ENCODE measurements around the gene CFAP410. TPM values are rescaled to one million over a fixed set of nuclear protein-coding genes. Genes with fewer than 3 reads are reported as not detected.

The CFAP410 gene
- total and polyA plus RNA-seq, 2 experiments from 2014 or later: 17.0 to 19.8 TPM

DNA sequence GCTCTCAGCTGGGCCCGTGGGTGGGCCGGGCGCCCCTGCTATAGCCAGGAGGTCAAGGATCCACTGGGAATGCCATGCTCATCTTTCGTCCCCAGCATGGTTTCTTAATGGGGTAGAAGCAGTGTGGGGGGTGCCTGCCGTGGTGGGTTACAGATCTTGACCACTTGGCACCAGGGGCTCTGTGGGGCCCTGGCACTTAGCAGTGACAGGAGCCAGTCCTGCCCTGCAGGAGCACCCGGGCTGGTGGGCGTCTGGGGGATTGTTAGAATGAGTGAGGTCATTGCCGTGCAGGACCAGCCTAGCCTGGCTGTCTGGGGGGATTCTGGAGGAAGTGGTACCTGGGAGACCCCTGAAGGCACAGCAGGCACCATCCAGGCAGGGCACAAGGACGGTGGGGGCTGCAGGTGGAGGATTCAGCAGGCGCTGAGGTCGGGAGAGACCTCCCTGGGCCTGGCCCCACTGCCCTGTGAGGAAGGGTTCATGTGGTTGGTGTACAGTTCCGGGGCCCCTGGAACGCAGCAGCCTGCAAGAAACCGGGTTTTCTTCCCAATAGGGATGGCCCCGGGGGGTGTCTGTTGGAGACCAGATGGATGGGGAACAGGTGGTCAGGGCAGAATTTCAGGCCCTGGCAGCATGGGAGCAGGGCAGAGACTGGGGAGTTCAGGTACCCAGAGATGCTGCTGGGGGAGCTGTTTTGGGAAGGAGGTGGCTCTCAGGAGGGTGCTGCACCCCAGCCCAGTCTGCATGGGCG is 48.7 kb downstream of the CFAP410 start:
- no peak overlapping the region for H3K4me3 ChIP-seq
- no peak overlapping the region for H2AFZ ChIP-seq
- in situ Hi-C loops (cut with MboI): no loop called here
- no peaks in the 10 kb centered on the region for H3F3A ChIP-seq (ENCODE audit: insufficient read depth)
- H3K4me1 ChIP-seq (ENCODE audit: insufficient read depth): no peaks in the 10 kb centered on the region
- H3K27me3 ChIP-seq (replicated peaks; ENCODE audit: insufficient read depth): no peaks in the 10 kb centered on the region
- no peak overlapping the region for H3K4me2 ChIP-seq (ENCODE audit: unreplicated experiment)
- H3K9me2 ChIP-seq (ENCODE audit: insufficient read depth): no peaks in the 10 kb centered on the region
- no peak for DNase-seq
- no peaks in the 10 kb centered on the region for H4K20me1 ChIP-seq (ENCODE audit: insufficient read depth)
- H3K9ac ChIP-seq: no peak overlapping the region
- no peak overlapping the region for H3K27ac ChIP-seq
- H3K36me3 ChIP-seq (ENCODE audit: low read depth): no peaks in the 10 kb centered on the region
- WGBS, 2 experiments (ENCODE audit: low coverage in 1 of 2, low lambda C conversion rate in 2 of 2, missing lambda C conversion rate in 2 of 2): 83% methylated on average over 15 to 16 of the region's 16 CpGs
- no peaks in the 10 kb centered on the region for H3K9me3 ChIP-seq (ENCODE audit: low read depth)
- H3K79me2 ChIP-seq (ENCODE audit: insufficient read depth): no peaks in the 10 kb centered on the region
- no peak for TF ChIP-seq EZH2 (IDR thresholded peaks at IDR 0.05; ENCODE audit: insufficient read depth, poor library complexity, severe bottlenecking)
- TF ChIP-seq EZH2phosphoT487 (IDR thresholded peaks at IDR 0.05; ENCODE audit: insufficient read depth, low read depth): no peak

DNA sequence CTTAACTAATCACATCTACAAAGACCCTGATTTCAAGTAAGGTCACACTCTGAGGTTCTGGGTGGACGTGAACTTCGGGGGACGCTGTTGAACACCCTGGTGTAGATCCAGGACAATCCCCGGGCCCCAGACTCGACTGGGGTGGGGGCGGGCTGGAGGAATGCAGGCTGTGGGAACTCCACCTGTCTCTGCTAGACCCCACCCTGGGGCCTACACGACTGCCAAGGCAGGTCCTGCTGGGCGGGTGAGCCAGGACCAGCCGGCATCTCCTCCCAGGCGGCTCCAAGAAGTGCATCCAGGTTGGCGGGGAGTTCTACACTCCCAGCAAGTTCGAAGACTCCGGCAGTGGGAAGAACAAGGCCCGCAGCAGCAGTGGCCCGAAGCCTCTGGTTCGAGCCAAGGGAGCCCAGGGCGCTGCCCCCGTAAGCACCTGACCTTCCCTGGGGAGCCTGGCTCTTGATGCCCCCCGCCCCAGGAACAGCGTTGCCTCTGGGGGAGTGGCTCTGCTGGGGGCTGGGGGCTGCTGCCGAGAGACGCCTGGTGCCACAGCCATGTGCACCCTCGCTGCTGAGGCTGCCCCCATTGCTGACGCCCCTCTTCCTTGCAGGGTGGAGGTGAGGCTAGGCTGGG is 49.7 kb downstream of the CFAP410 start:
- no peak for DNase-seq

DNA sequence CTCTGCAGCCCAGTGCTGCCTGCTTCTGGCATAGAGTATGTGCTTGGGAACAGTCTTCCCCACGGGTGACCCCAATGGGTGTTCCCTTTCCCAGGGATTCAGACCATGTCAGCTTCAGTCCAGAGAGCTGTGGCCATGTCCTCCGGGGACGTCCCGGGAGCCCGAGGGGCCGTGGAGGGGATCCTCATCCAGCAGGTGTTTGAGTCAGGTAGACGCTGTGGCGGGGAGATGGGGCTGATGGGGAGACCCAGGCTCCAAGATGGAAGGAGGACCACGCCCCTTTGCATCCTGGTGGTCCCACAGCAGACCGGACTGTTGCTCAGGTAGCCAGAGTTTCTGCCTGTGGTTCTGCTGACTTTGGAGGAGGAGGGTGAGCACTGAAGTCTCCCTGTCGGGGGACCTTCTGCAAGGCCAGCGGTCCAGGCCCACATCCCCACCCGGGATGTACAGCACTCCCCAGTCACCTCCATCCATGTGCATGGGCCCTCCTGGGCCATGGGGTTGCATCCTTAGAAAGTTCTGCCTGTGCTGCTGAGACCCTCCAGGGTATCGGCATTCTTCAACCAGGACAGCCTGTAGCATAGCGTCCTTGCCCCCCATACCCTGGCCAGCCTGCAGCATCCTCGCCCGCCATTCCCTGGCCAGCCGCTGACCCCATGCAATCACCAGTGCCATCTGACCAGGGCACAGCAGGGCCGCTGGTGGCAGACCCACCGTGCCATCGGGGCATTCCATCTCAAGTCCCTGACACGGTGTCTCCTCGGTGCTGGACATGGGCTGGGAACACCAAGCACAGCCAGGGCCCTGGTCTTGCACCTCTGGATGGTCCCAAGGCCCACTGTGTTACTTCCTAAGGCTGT is 50.7 kb downstream of the CFAP410 start:
- Histone ChIP-seq H4K20me1 (ENCODE audit: insufficient read depth) (no peaks in the 10 kb centered on the region), H3K9ac (no peak overlapping the region), H3K79me2 (ENCODE audit: insufficient read depth) (no peaks in the 10 kb centered on the region), H3K4me1 (ENCODE audit: insufficient read depth) (no peaks in the 10 kb centered on the region), H3K9me3 (ENCODE audit: low read depth) (no peaks in the 10 kb centered on the region), H3F3A (ENCODE audit: insufficient read depth) (no peaks in the 10 kb centered on the region), H3K9me2 (ENCODE audit: insufficient read depth) (no peaks in the 10 kb centered on the region), H3K4me2 (ENCODE audit: unreplicated experiment) (no peak overlapping the region), H3K27me3 (replicated peaks; ENCODE audit: insufficient read depth) (no peaks in the 10 kb centered on the region), H3K4me3 (no peak overlapping the region), H3K36me3 (ENCODE audit: low read depth) (no peaks in the 10 kb centered on the region), H3K27ac (no peak overlapping the region), H2AFZ (no peak overlapping the region)
- DNase-seq: no peak
- WGBS, 2 experiments (ENCODE audit: low coverage in 1 of 2, low lambda C conversion rate in 2 of 2, missing lambda C conversion rate in 2 of 2): 76 to 78% methylated on average over 19 to 23 of the region's 23 CpGs
- no peak for TF ChIP-seq EZH2phosphoT487 (IDR thresholded peaks at IDR 0.05; ENCODE audit: insufficient read depth, low read depth)
- TF ChIP-seq EZH2 (IDR thresholded peaks at IDR 0.05; ENCODE audit: insufficient read depth, poor library complexity, severe bottlenecking): no peak
- in situ Hi-C loops (cut with MboI): no loop called here

More for the DNA sequence above, 49.7 kb downstream of the CFAP410 start:
- WGBS, 2 experiments (ENCODE audit: low coverage in 1 of 2, low lambda C conversion rate in 2 of 2, missing lambda C conversion rate in 2 of 2): 73 to 77% methylated on average over 20 to 22 of the region's 24 CpGs
- Histone ChIP-seq H3F3A (ENCODE audit: insufficient read depth) (no peaks in the 10 kb centered on the region), H3K79me2 (ENCODE audit: insufficient read depth) (no peaks in the 10 kb centered on the region), H3K36me3 (ENCODE audit: low read depth) (no peaks in the 10 kb centered on the region), H4K20me1 (ENCODE audit: insufficient read depth) (no peaks in the 10 kb centered on the region), H3K9me2 (ENCODE audit: insufficient read depth) (no peaks in the 10 kb centered on the region), H2AFZ (no peak overlapping the region), H3K27ac (no peak overlapping the region), H3K27me3 (replicated peaks; ENCODE audit: insufficient read depth) (no peaks in the 10 kb centered on the region), H3K4me1 (ENCODE audit: insufficient read depth) (no peaks in the 10 kb centered on the region), H3K4me2 (ENCODE audit: unreplicated experiment) (no peak overlapping the region), H3K9me3 (ENCODE audit: low read depth) (no peaks in the 10 kb centered on the region), H3K9ac (no peak overlapping the region), H3K4me3 (no peak overlapping the region)
- in situ Hi-C loops (cut with MboI): no loop called here
- no peak for TF ChIP-seq EZH2 (IDR thresholded peaks at IDR 0.05; ENCODE audit: insufficient read depth, poor library complexity, severe bottlenecking)

DNA sequence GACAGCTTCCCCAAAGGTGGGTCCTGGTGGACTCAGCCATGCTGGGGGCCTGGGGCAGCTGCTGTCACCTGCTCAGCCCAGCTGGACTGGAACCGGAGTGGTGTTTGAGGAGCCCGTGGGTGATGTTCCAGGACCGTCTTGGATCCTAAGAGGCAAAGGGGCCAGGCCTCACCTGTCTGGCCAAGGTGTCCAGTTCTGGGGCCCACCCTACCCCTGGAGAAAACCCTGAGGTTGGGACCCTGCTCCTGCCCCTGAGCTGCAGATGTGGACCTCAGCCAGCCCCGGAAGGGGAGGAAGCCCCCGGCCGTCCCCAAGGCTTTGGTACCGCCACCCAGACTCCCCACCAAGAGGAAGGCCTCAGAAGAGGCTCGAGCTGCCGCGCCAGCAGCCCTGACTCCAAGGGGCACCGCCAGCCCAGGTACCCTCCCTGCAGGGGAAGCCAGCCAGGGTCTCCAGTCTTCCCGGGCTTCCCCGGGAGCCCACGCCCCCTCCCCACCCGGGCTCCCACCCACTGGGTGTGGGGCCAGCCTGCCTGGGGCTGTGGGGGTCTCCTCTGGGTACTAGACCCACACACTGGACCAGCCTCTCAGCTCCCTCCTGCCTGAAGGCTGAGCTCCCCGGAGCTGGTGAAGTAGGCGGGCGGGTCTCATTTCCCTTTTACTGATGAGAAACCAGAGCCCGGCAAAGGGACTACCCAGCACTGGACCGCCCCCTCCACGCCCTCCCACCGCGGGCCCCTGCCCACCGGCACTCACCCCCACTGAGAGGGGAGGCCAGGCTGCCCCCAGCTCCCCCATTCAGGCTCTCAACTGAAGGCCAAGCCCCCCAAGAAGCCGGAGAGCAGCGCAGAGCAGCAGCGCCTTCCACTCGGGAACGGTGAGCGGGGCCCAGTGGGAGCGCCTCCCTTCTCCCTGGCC is 52.2 kb downstream of the CFAP410 start:
- no peaks in the 10 kb centered on the region for H3K27me3 ChIP-seq (replicated peaks; ENCODE audit: insufficient read depth)
- TF ChIP-seq EZH2phosphoT487 (IDR thresholded peaks at IDR 0.05; ENCODE audit: insufficient read depth, low read depth) (no peak), EZH2 (IDR thresholded peaks at IDR 0.05; ENCODE audit: insufficient read depth, poor library complexity, severe bottlenecking) (no peak)
- no peak overlapping the region for H3K4me2 ChIP-seq (ENCODE audit: unreplicated experiment)
- H3K4me3 ChIP-seq: no peak overlapping the region
- no peaks in the 10 kb centered on the region for H3F3A ChIP-seq (ENCODE audit: insufficient read depth)
- H3K4me1 ChIP-seq (ENCODE audit: insufficient read depth): no peaks in the 10 kb centered on the region
- H3K9me2 ChIP-seq (ENCODE audit: insufficient read depth): no peaks in the 10 kb centered on the region
- no peaks in the 10 kb centered on the region for H3K9me3 ChIP-seq (ENCODE audit: low read depth)
- H3K36me3 ChIP-seq (ENCODE audit: low read depth): no peaks in the 10 kb centered on the region
- DNase-seq: no peak
- no peaks in the 10 kb centered on the region for H4K20me1 ChIP-seq (ENCODE audit: insufficient read depth)
- in situ Hi-C loops (cut with MboI): no loop called here
- no peak overlapping the region for H2AFZ ChIP-seq
- H3K9ac ChIP-seq: no peak overlapping the region
- no peak overlapping the region for H3K27ac ChIP-seq
- whole genome bisulfite sequencing, 2 experiments (ENCODE audit: low coverage in 1 of 2, low lambda C conversion rate in 2 of 2, missing lambda C conversion rate in 2 of 2): 54 to 80% methylated on average over 13 to 31 of the region's 31 CpGs
- H3K79me2 ChIP-seq (ENCODE audit: insufficient read depth): no peaks in the 10 kb centered on the region
